ENCODE measurements around the gene VWA8.

VWA8 gene

DNA sequence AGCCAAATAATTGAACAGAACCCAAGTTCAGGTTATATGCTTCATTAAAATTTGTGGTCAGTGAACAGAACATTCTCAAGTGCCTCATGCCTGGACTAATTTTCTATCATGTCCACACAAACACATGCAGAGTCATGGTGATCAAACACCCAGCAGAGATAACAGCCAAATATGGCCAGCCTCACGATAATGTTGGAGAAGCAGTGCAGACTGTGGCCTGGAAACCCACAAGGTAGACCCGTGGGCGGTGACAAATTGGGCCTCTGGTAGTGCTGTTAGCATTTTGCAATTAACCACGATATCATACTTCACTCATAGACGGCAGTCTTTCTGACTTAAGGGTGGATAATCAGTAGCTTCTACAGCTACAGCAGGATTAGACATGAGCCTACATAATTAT is 35.0 kb upstream of the VWA8 start:
- Histone ChIP-seq H3K4me3 (ENCODE audit: low read depth, low read length) (no peak overlapping the region), H3K36me3 (ENCODE audit: control insufficient read depth in 2 of 2, insufficient read depth in 1 of 2, low read length in 2 of 2) (no peaks in the 10 kb centered on the region), H3K4me1 (ENCODE audit: control insufficient read depth, insufficient read depth, low read length) (no peaks in the 10 kb centered on the region), H3K9me3 (ENCODE audit: control insufficient read depth, insufficient read depth, low read depth, low read length) (no peaks in the 10 kb centered on the region), H3K27ac (ENCODE audit: extremely low read depth, low read depth, low read length) (no peak overlapping the region)
- CTCF ChIA-PET, result no interaction called here
- POLR2A ChIA-PET, result no interaction called here
- TF ChIP-seq, protein P1, sequence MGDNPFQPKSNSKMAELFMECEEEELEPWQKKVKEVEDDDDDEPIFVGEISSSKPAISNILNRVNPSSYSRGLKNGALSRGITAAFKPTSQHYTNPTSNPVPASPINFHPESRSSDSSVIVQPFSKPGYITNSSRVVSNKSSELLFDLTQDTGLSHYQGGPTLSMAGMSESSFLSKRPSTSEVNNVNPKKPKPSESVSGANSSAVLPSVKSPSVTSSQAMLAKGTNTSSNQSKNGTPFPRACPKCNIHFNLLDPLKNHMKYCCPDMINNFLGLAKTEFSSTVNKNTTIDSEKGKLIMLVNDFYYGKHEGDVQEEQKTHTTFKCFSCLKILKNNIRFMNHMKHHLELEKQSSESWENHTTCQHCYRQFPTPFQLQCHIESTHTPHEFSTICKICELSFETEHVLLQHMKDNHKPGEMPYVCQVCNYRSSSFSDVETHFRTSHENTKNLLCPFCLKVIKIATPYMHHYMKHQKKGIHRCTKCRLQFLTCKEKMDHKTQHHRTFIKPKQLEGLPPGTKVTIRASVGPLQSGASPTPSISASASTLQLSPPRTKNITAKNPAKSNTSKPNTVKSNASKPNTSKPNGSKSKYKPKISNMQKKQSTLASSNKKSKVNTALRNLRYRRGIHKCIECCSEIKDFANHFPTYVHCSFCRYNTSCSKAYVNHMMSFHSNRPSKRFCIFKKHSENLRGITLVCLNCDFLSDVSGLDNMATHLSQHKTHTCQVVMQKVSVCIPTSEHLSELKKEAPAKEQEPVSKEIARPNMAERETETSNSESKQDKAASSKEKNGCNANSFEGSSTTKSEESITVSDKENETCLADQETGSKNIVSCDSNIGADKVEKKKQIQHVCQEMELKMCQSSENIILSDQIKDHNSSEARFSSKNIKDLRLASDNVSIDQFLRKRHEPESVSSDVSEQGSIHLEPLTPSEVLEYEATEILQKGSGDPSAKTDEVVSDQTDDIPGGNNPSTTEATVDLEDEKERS (tag by site-specific recombination; IDR thresholded peaks at IDR 0.05), result no peak
- TF ChIP-seq EGR2 (tag by site-specific recombination; IDR thresholded peaks at IDR 0.05; ENCODE audit: low read depth), result peak; percentile 23; the same call in 1 of the 2 replicates
- 0 out of 2 replicates have a peak, but pooled peaks have one; percentile 15 for TF ChIP-seq SP7 (tag by site-specific recombination; IDR thresholded peaks at IDR 0.05)
- TF ChIP-seq ZNF660 (tag by site-specific recombination; IDR thresholded peaks at IDR 0.05), result peak; percentile 99
- TF ChIP-seq ZFHX2 (tag by site-specific recombination; conservative IDR thresholded peaks at IDR 0.05), result peak; percentile 66

DNA sequence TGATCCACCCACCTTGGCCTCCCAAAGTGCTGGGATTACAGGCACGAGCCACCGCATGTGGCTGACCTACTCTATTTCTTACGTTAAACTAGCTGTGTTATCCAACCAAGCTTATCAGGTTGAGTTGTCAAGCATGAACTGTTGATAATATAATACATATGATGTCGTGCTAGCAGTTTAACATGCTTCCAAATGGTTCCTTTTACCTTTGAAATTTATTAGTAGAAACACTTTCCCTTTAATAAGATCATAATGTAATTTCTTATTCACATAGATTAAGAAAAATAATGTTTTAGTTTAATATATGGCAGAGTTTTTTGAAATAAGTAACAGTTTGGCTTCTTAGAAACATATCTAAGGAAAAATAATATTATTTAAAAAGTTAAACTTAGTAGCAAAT is 34.4 kb upstream of the VWA8 start:
- Histone ChIP-seq H3K4me3 (ENCODE audit: low read depth, low read length) (no peak overlapping the region), H3K9me3 (ENCODE audit: control insufficient read depth, insufficient read depth, low read depth, low read length) (no peaks in the 10 kb centered on the region), H3K4me1 (ENCODE audit: control insufficient read depth, insufficient read depth, low read length) (no peaks in the 10 kb centered on the region), H3K27ac (ENCODE audit: extremely low read depth, low read depth, low read length) (no peak overlapping the region), H3K36me3 (ENCODE audit: control insufficient read depth in 2 of 2, insufficient read depth in 1 of 2, low read length in 2 of 2) (no peaks in the 10 kb centered on the region)
- POLR2A ChIA-PET, result no interaction called here
- CTCF ChIA-PET, result no interaction called here
- TF ChIP-seq, protein P2, sequence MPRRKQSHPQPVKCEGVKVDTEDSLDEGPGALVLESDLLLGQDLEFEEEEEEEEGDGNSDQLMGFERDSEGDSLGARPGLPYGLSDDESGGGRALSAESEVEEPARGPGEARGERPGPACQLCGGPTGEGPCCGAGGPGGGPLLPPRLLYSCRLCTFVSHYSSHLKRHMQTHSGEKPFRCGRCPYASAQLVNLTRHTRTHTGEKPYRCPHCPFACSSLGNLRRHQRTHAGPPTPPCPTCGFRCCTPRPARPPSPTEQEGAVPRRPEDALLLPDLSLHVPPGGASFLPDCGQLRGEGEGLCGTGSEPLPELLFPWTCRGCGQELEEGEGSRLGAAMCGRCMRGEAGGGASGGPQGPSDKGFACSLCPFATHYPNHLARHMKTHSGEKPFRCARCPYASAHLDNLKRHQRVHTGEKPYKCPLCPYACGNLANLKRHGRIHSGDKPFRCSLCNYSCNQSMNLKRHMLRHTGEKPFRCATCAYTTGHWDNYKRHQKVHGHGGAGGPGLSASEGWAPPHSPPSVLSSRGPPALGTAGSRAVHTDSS (tag by site-specific recombination; IDR thresholded peaks at IDR 0.05), result no peak
- TF ChIP-seq ZNF138 (tag by site-specific recombination; IDR thresholded peaks at IDR 0.05; ENCODE audit: borderline replicate concordance) (no peak), ZNF146 (tag by site-specific recombination; IDR thresholded peaks at IDR 0.05) (no peak), PRDM1 (tag by site-specific recombination; IDR thresholded peaks at IDR 0.05) (no peak), ZNF366 (tag by site-specific recombination; conservative IDR thresholded peaks at IDR 0.05) (no peak), ZNF239 (tag by site-specific recombination; IDR thresholded peaks at IDR 0.05) (no peak), ZNF664 (tag by site-specific recombination; IDR thresholded peaks at IDR 0.05) (no peak), ZIC2 (tag by site-specific recombination; IDR thresholded peaks at IDR 0.05) (no peak), ZNF121 (tag by site-specific recombination; IDR thresholded peaks at IDR 0.05) (no peak), ZBTB8A (tag by site-specific recombination; IDR thresholded peaks at IDR 0.05) (no peak), ZNF140 (tag by site-specific recombination; IDR thresholded peaks at IDR 0.05) (no peak), ZNF610 (tag by site-specific recombination; IDR thresholded peaks at IDR 0.05; ENCODE audit: borderline replicate concordance) (no peak), KLF9 (tag by site-specific recombination; IDR thresholded peaks at IDR 0.05; ENCODE audit: low read depth) (no peak), OVOL3 (tag by site-specific recombination; IDR thresholded peaks at IDR 0.05) (no peak)
- TF ChIP-seq, protein P3, sequence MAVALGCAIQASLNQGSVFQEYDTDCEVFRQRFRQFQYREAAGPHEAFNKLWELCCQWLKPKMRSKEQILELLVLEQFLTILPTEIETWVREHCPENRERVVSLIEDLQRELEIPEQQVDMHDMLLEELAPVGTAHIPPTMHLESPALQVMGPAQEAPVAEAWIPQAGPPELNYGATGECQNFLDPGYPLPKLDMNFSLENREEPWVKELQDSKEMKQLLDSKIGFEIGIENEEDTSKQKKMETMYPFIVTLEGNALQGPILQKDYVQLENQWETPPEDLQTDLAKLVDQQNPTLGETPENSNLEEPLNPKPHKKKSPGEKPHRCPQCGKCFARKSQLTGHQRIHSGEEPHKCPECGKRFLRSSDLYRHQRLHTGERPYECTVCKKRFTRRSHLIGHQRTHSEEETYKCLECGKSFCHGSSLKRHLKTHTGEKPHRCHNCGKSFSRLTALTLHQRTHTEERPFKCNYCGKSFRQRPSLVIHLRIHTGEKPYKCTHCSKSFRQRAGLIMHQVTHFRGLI (tag by site-specific recombination; IDR thresholded peaks at IDR 0.05), result no peak
- TF ChIP-seq, protein P4, sequence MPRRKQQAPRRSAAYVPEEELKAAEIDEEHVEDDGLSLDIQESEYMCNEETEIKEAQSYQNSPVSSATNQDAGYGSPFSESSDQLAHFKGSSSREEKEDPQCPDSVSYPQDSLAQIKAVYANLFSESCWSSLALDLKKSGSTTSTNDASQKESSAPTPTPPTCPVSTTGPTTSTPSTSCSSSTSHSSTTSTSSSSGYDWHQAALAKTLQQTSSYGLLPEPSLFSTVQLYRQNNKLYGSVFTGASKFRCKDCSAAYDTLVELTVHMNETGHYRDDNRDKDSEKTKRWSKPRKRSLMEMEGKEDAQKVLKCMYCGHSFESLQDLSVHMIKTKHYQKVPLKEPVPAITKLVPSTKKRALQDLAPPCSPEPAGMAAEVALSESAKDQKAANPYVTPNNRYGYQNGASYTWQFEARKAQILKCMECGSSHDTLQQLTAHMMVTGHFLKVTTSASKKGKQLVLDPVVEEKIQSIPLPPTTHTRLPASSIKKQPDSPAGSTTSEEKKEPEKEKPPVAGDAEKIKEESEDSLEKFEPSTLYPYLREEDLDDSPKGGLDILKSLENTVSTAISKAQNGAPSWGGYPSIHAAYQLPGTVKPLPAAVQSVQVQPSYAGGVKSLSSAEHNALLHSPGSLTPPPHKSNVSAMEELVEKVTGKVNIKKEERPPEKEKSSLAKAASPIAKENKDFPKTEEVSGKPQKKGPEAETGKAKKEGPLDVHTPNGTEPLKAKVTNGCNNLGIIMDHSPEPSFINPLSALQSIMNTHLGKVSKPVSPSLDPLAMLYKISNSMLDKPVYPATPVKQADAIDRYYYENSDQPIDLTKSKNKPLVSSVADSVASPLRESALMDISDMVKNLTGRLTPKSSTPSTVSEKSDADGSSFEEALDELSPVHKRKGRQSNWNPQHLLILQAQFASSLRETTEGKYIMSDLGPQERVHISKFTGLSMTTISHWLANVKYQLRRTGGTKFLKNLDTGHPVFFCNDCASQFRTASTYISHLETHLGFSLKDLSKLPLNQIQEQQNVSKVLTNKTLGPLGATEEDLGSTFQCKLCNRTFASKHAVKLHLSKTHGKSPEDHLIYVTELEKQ (tag by site-specific recombination; IDR thresholded peaks at IDR 0.05; ENCODE audit: borderline replicate concordance), result no peak
